GM19372 (cell line): ENCODE data around the gene PROZ.

Experiments
- ATAC-seq: cut with Tn5 transposase; IDR thresholded peaks from one replicate; pipeline ENCODE4 v1.9.1; 2021; ENCODE audit warnings: mild to moderate bottlenecking, low read depth, moderate library complexity; ENCODE audit not compliant: unreplicated experiment

The PROZ gene

GRCh38 chr13:113119822-113120189, 38.6 kb upstream of the PROZ start:
- ATAC-seq: no peak

GRCh38 chr13:113120300-113121182, 37.9 kb upstream of the PROZ start:
- ATAC-seq: no peak

GRCh38 chr13:113121183-113121927, 37.1 kb upstream of the PROZ start:
- no peak for ATAC-seq

- ATAC-seq: no peak
Measured at GRCh38 chr13:113121928-113122471, 36.4 kb upstream of the PROZ start.

GRCh38 chr13:113122550-113123225, 35.8 kb upstream of the PROZ start, which contains the start of gene F10:
TSS of gene F10 (plus strand) at chr13:113122799. CDS start at chr13:113122856, 57 bp downstream.
- no peak for ATAC-seq

GRCh38 chr13:113123226-113124201, 34.9 kb upstream of the PROZ start:
- no peak for ATAC-seq

GRCh38 chr13:113124211-113124970, 34.1 kb upstream of the PROZ start:
- no peak for ATAC-seq

- ATAC-seq: no peak
Measured at GRCh38 chr13:113125506-113126264, 32.8 kb upstream of the PROZ start.

- ATAC-seq: no peak
Measured at GRCh38 chr13:113126265-113127150, 31.9 kb upstream of the PROZ start.

- ATAC-seq: no peak
Measured at GRCh38 chr13:113129480-113129879, 29.0 kb upstream of the PROZ start.

- ATAC-seq: no peak
Measured at GRCh38 chr13:113129921-113130750, 28.3 kb upstream of the PROZ start.

- no peak for ATAC-seq
Measured at GRCh38 chr13:113135281-113135760, 23.1 kb upstream of the PROZ start.

GRCh38 chr13:113137691-113138298, 20.7 kb upstream of the PROZ start:
- no peak for ATAC-seq

GRCh38 chr13:113138792-113139551, 19.5 kb upstream of the PROZ start:
- no peak for ATAC-seq

- ATAC-seq: no peak
Measured at GRCh38 chr13:113139577-113139976, 18.9 kb upstream of the PROZ start.
